ENCODE measurements around the gene DLL3. TPM values are rescaled to one million over a fixed set of nuclear protein-coding genes. Genes with fewer than 3 reads are reported as not detected.

The DLL3 gene
- total RNA-seq, 1 donor from 2014 or later, result 0.20 TPM

- DNase-seq, result no peak
Observed at GRCh38 chr19:39483141-39483540, 15.6 kb upstream of the DLL3 start.

GRCh38 chr19:39489756-39490155, 9.0 kb upstream of the DLL3 start:
- DNase-seq, result no peak

GRCh38 chr19:39492225-39492624, 6.5 kb upstream of the DLL3 start:
- no peak for DNase-seq

GRCh38 chr19:39492788-39493187, 6.0 kb upstream of the DLL3 start:
- DNase-seq, result no peak

GRCh38 chr19:39494661-39495060, 4.1 kb upstream of the DLL3 start:
- DNase-seq, result no peak

- DNase-seq, result no peak
Observed at GRCh38 chr19:39496063-39496462, 2.7 kb upstream of the DLL3 start.

GRCh38 chr19:39497701-39497995, 1.1 kb upstream of the DLL3 start:
- no peak for DNase-seq

GRCh38 chr19:39497996-39498797, 550 bp upstream of the DLL3 start:
- no peak for DNase-seq

- no peak for DNase-seq
Observed at GRCh38 chr19:39499932-39500331, 1.2 kb downstream of the DLL3 start.

GRCh38 chr19:39500543-39500942, 1.8 kb downstream of the DLL3 start:
- DNase-seq, result no peak

- no peak for DNase-seq
Observed at GRCh38 chr19:39501340-39501739, 2.6 kb downstream of the DLL3 start.

- no peak for DNase-seq
Observed at GRCh38 chr19:39502640-39503417, 4.1 kb downstream of the DLL3 start.

GRCh38 chr19:39506598-39506943, 7.8 kb downstream of the DLL3 start:
- no peak for DNase-seq

- no peak for DNase-seq
Observed at GRCh38 chr19:39506944-39507714, 8.4 kb downstream of the DLL3 start.

- no peak for DNase-seq
Observed at GRCh38 chr19:39507715-39508364, 9.1 kb downstream of the DLL3 start.

- no peak for DNase-seq
Observed at GRCh38 chr19:39508629-39509028, 9.9 kb downstream of the DLL3 start.

GRCh38 chr19:39509233-39509632, 10.5 kb downstream of the DLL3 start:
- no peak for DNase-seq

GRCh38 chr19:39512988-39513387, 14.2 kb downstream of the DLL3 start:
- DNase-seq, result no peak

- no peak for DNase-seq
Observed at GRCh38 chr19:39514840-39515550, 16.2 kb downstream of the DLL3 start, which contains the start of gene SELENOV. Gene SELENOV (plus strand): TSS chr19:39515139. CDS start chr19:39515213, 74 bp downstream.

- DNase-seq, result no peak
Observed at GRCh38 chr19:39515551-39516191, 16.9 kb downstream of the DLL3 start.

GRCh38 chr19:39516270-39516669, 17.5 kb downstream of the DLL3 start:
- no peak for DNase-seq

Data from skin of body (tissue), 2 donors.